NCI-H345 (cell line): ENCODE results near the gene MXD1.
"Not testable (repeated sequence)": the region's sequence is repeated elsewhere in the genome, so short reads cannot be mapped to it uniquely, and the experiment has no call there.

Experiments
- DNase-seq: peaks from one replicate; lab custom pipeline; 2025; lab: John Stamatoyannopoulos, UW

The MXD1 gene, protein sequence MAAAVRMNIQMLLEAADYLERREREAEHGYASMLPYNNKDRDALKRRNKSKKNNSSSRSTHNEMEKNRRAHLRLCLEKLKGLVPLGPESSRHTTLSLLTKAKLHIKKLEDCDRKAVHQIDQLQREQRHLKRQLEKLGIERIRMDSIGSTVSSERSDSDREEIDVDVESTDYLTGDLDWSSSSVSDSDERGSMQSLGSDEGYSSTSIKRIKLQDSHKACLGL

DNA sequence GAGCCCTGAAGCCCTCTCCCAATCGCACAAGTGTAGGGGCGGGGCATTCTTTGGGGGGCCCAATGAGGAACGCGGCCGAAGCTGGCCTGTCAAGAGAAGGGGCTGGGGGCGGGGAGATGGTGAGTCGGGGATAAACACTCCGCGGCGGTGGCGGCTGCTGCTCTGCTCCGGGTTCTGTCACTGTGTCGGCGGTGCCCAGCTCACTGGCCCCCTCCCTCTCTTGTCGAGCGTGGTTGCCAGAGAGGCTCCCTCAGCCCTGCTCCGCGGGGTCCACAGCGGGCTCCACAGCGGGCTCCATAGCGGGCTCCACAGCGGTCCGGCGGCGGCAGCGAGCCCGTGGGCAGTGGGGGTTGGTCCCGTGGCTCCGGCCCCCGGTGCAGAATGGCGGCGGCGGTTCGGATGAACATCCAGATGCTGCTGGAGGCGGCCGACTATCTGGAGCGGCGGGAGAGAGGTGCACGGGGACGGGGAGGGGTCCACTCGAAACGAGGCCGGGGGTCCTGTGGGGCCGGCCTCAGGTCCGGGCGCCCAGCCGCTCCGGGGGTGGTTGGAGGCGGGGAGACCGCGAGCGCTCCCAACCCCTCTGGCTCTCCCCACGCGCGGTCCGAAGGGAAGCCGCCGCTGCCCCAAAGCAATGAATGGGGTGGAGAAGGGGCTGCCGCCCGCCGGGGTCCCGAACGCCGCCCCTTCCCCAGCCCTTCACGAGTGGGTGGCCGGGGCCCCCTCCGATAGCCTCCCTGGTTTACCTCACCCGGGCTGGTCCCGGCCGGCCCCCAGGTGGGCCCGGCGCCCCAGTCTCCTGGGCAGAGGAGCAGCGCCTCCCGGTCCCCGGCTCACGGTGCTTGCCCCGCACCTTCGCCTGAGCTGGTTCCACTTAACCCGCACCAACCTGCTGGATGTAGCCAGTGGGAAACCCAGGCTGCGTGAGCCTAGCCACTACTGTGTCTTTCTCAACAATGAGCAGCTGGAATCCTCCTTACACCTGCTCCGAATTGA, at the start of gene MXD1:
Gene MXD1, plus strand, starts transcription at position 160 of the 996 bp plus-strand sequence. Its CDS starts 222 bp downstream, at position 382.
- peak; percentile 30 for DNase-seq

DNA sequence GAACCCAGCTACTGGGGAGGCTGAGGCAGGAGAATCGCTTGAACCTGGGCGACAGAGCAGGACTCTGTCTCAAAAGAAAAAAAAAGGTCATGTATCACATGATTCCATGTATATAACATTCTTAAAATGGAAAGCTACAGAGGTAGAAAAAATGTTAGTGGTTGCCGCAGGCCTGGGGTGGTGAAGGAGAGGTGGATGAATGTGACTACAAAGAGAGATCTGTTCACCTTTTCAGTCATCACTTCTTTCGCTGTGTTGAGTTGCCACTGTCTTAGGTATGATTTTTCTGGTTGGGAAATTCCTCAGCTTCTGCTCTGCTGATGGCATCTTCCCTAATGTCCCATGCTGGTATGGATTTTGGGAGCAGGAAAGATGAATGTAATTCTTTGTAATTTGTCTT, 26.5 kb upstream of the MXD1 start:
- no peak for DNase-seq

DNA sequence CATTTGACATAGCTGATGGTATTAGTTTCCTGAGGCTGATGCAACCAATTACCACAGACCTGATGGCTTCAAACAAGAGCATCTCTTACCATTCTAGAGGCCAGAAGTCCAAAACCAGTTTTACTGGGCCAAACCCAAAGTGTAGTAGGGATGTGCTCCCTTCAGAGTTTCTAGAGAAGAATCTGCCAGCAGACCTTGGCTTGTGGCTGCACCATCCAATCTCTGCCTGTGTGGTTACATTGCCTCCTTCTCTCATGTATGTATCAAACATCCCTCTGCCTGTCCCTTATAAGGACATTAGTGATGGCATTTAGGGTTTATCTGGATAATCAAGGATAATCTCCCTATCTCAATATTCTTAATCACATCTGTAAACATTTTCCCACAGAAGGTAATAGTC, 25.6 kb upstream of the MXD1 start:
- DNase-seq = no peak

DNA sequence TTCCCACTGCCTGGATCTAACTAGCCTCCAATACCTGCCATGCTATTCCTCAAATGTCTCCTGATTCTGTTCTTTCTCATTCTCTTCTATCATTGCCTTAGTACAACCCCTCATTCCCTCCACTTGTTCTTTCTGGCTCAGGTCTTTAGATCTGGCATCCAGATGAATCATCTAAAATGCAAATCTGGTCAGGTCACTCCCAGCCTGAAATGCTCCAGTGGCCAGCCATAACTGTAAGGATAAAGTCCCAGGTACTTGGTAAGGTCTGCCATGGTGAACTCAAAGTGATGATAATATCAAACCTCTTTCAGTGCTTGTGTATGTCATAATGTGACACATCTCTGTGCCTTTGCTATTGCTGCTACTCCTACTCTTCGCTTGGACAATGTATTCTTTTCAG, 24.0 kb upstream of the MXD1 start:
- no peak for DNase-seq

DNA sequence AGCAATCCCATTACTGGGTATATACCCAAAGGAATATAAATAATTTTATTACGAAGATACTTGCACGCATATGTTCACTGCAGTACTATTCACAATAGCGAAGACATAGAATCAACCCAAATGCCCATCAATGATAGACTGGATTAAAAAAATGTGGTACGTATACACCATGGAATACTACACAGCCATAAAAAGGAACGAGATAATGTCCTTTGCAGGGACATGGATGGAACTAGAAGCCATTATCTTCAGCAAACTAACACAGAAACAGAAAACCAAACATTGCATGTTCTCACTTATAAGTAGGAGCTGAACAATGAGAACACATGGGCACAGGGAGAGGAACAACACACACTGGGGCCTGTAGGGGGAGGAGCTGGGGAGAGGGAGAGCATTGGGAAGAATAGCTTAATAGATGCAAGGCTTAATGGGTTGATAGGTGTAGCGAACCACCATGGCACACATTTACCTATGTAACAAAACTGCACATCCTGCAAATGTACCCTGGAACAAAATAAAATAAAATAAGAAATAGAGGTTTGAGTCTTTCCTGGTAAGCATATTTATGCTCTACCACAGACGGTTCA, 22.0 kb upstream of the MXD1 start:
- not testable (repeated sequence) for DNase-seq

DNA sequence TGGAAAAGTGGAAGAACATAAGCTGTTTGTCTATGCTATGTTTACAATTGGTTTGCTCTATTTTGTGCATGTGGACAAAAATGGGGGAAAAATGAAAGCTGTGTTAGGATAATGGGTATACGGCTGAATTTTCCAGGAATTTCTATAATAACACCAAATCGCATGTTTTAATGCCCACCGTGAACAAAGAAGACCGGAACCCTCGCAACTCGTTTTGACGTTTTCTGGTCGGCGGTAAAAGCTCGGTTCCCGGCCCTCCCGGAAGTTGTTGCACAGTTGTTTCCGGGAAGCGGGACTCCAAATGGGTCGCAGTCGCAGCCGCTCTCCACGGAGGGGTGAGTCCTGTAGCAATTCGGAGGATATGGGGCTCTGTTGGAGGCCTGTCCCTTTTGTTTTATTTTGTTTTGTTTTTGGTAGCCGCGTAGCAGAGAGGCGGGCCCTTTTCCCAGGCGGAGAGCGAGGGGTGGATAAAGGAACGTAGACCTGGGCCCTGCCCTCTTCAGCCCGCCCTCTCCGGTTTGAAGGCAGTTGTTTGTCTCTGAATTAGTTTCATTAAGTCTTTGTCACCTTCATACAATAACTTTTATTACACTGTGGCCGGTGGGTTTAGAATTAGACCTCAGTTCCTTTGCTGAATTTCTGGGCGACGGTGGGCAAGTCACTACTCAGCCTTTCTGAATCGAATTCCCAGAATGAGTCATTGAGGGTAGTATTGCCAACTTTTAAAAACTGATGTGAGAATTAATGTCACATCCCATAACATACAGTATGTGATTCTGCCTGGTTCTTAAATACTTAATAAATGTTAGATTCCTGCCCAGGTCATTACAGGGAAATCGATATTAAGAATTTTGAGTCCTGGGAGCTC, 21.0 kb upstream of the MXD1 start, which contains the start of gene SNRNP27:
Gene SNRNP27, plus strand, starts transcription at position 273 of the 868 bp plus-strand sequence. Its CDS starts 29 bp downstream, at position 302.
- DNase-seq = peak; percentile 86

DNA sequence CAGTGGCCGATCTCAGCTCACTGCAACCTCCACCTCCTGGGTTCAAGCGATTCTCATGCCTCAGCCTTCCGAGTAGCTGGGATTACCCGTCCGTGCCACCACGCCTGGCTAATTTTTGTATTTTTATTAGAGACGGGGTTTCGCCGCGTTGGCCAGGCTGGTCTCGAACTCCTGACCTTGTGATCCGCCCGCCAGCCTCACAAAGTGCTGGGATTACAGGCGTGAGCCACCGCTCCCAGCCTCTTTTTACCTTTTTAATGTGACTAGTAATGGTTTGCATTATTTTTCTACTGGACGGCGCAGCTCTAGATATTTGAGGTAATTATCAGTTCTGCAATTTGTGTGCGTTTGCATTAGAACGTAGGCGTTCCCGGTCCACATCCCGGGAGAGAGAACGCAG, 20.2 kb upstream of the MXD1 start:
- not testable (repeated sequence) for DNase-seq

DNA sequence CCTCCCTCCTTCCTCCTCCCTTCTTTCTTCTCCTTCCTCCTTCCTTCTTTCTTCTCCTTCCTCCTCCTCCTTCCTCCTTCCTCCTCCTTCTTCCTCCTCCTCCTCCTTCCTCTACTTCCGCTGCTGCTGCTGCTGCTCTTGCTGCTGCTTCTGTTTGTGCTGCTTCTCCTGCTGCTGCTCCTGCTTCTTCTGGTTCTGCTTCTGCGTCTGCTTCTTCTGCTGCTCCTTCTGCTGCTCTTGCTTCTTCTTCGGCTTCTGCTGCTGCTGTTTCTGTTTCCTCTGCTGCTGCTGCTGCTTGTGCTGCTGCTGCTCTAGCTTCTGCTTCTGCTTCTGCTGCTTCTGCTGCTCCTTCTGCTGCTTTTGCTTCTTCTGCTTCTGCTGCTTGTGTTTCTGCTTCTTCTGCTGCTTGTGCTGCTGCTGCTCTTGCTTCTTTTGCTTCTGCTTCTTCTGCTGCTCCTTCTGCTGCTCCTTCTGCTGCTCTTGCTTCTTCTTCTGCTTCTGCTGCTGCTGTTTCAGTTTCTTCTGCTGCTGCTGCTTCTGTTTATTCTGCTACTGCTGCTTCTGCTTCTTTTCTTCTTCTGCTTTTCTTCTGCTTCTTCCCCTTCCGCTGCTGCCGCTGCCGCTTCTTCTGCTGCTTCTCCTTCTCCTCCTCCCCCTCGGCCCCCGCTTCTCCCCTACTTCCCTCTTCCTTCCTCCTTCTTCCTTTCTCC, 12.5 kb upstream of the MXD1 start:
- no peak for DNase-seq

DNA sequence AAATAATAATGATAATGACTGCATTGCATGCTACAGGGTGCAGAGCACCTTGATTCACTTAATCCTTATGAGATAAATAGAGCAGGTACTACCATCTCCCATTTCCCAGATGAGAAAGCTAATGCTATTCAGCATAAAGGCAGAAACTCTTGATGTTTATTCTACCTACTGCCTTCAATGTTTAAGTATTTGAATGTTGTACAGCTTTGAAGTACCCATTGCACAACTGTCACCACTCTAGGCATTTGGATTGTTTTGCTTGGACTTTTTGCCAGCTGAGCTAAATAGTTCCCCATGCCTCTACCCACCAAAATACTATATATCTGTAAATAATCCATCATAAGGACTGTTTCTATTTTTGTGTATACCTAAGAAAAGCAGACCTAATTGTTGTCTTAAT, 7.7 kb upstream of the MXD1 start:
- DNase-seq = no peak

DNA sequence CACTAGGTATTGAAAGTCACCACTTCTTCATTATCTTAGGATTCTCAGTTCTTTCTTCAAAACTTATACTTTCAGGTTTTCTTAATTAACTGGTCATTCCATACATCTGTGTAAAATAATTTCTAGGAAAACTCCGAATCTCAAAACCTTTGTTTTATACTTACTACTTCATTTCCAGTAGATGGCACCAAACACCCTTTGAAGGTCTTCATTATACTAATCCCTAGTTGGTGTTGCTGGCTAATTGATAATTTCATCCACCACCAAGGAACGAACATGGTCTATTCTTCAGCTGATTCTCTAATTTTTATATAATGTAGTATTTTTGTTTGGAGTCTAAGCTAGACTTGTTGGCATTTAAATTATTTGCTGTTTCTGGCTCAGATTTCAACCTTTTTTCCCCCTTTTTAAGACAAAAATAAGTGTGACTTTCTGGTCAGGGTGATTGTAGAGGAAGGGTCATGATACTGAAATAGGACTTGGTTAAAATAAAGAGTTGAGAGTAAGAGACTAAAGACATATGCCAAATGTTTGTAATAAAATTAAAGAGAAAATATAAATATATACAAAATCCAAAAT, 2.8 kb upstream of the MXD1 start:
- DNase-seq = peak; percentile 55

DNA sequence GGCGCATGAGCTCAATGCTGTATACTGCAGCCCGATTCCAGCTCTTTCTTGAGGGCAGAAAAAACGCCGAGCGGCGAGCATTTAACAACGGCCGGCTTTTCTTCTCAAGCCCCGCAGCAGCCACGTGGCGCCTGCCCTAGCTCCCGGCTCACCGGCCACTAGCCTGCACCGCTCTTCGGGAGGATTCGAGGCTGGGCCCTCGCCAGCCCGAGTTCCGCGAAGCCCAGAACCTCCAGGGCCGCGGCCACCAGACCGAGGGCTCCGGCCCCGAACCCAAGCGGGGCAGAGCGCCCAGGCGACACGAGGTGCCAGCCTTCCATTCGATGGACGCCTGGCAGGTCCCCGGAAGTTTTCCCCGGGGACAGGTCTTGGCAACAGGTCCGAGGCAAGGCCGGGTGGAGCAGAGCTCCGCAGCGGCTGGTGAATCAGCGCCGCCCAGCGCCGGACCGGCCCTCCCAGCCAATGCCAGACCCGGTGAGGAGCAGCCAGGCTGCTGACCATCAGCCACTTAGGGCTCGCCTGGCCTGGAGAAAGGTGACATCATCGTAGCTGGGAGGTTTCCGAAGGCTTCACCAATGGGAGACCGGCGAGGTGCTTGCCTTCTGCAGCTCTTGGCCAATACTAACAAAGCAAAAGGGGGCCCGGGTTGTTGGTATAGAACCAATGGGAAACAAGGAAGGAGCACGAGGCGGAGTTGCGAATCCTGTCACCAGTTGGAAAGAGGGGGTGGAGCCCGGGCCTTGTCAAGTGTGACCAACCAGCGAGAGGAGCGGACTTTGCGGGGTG, 552 bp upstream of the MXD1 start:
- peak; percentile 100 for DNase-seq

DNA sequence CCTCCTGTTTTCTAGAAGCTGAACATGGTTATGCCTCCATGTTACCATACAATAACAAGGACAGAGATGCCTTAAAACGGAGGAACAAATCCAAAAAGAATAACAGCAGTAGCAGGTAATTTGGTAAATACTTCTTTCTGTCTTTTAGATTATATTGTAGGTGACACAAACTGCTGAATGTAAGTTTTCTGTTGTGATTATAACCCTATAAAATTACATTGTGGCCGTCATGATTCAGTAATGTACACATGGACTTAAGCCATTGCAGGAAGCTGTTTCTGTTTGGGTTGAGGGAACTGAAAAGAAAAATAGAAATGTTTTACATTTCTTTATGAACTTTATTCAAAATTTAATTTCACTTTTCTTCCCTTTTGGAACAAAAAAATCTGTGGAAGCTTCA, 1.2 kb downstream of the MXD1 start:
- no peak for DNase-seq

DNA sequence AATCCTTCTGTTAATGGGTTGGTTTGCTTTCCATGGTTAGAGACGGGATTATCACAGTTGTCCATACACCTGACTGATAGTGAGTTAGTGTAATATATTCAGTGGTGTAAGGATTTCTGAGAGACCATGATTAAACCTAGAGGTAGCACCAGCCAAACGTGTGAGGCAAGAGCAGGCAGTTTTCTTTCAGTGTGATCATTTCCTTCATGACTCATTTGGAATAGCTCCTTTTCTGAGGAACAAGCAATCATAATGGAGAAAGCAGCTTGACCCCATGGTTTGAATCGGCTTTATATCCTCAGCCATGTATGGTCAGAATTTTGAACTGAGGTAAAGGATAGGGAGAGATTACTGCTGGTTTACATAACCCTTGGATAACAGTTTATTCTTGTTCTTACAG, 2.9 kb downstream of the MXD1 start:
- DNase-seq = no peak

DNA sequence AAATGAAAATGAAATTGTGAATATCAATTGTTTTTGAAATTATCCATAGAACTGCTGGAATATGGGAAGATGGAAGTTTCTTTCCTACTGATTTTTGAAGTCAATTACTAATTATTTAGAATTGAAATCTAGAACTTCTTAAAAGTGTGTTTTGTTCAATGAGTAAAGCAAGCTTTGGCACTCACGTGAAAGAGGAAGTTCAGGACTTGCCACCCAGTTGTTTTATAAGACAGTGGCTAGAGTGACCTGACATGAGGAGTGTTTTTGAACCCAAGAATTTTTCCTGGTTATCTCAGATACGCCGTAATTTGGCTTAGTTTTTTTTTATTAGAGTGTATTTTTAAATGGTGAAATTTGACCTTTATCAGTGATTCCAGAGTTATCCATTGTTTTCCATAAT, 3.5 kb downstream of the MXD1 start:
- DNase-seq = no peak

DNA sequence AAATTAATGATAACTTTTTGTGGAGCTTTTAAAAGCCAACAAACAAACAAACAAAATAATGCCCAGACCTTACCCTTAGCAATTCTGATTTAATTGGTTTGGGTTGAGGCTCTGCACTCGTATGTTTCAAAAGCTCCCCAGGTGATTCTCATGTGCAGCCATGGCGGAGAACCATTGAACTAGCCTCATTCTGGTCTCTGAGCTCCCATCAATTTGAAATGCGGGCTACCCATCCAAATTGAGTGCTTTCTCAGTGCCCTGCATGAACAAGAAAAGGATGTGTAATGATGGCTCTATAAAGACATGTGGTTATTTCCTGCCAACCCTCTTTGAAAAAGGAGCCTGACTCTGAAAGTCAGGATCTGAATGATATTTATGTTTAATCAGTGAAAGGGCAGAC, 8.2 kb downstream of the MXD1 start:
- DNase-seq = no peak

DNA sequence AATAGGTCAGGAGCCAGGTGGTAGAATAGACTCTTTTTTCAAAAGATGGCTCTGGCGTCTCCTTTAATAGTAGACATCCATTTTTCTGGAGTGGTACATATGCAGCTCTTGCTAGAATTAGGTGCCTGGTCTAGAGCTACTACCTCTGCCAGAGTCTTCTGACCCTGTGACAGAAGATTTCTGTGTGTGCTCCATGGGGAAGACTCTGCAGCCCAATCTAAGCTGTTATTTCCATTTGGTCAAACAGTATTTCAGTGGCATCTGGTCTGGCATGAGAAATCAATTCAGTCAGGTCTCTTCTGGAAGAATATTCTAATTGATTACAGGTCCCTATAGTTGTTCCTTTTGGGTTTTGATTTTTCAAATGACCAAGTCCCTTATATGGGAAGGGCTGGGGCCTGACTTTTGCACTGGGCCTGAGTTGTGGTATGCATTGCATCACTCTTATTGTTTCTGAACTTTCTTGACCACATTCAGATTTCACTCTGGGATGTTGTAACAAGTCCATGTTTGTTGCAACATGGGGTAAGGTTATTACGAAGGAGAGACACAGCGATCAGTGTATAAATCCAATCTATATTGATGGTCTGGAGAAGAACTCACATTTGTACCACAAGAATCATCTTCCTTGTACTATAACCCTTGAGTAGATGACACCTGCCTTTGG, 12.1 kb downstream of the MXD1 start:
- DNase-seq = no peak

DNA sequence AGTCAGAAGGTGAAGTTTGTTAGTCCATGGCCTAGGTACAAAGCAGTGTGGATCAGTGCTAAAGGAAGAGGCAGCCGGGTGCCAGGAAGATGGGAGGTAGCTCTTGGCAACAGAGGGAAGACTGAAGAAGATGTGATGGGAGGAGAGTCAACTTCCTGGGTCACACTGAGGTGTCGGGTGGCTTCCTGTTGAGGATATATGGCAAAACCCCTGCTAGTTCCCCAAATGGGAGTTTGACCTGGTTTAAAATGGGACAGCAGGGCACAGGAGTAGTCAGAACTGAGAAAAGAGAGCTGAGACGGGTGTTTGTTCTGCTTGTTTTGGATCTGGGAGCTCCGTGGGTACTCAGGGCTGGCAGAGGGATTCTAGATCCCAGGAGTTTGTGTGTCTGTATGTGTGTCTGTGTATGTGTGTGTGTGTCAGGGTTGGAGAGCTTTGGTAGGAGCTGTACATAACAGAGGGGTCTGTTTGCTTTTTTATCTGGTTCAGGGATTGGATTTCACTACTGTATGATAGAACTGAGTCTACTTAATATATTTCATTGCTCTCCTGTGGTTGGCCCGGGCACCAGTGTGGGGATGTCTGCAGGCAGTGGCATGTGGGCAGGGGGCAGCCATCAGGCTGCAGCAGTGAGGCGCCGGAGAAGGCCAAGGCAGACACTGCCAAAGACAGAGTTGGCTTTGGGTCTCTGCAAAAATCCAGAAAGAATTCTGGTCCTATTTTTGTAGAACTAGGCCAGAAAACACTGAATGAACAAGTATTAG, 17.1 kb downstream of the MXD1 start:
- DNase-seq = no peak

DNA sequence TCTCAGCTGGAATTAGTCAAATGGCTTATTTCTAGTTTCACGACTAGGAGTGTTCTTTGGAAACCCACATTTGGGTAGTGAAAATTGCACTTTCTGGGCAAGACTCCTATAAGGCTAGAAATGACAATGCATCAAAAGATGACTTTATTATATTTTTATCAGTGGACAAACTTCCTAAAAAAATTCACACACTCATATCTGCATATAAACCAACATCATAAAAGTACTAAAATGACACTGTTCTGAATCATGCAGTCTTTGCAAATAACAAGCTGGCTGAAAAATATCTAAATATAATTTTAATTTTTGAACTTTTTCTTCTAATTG, 17.6 kb downstream of the MXD1 start:
- DNase-seq = no peak
